ENCODE results near the gene REM2. TPM values are rescaled to one million over a fixed set of nuclear protein-coding genes. Genes with fewer than 3 reads are reported as not detected.

Gene REM2
- polyA plus RNA-seq, 1 donor (not counting 4 experiments of a cell fraction or from before 2014, with no cell fraction given): 0.05 TPM

GRCh38 chr14:22846811-22847307 is 36.2 kb upstream of the REM2 start:
- no peak overlapping the region for H3K4me2 ChIP-seq (ENCODE audit: control insufficient read depth, extremely low read depth, insufficient read depth, low read depth, low read length)
- H3K9ac ChIP-seq (ENCODE audit: control insufficient read depth, extremely low read depth, insufficient read depth, low read length): peak overlapping the region; percentile 28
- H3K4me1 ChIP-seq (ENCODE audit: control insufficient read depth, extremely low read depth, insufficient read depth, low read length): peaks cover 62% of the 10 kb centered on the region
- H4K20me1 ChIP-seq (ENCODE audit: control insufficient read depth, extremely low read depth, insufficient read depth, low read length): no peaks in the 10 kb centered on the region
- H2AFZ ChIP-seq (ENCODE audit: control insufficient read depth, low read length): no peak overlapping the region
- FAIRE-seq (no peak), DNase-seq (ENCODE audit: low read depth, low spot score) (no peak)
- peaks cover 30% of the 10 kb centered on the region for H3K79me2 ChIP-seq (ENCODE audit: control insufficient read depth, insufficient read depth, low read length)
- H3K27ac ChIP-seq (ENCODE audit: control insufficient read depth, insufficient read depth, low read length): peak overlapping the region; percentile 47
- no peak overlapping the region for H3K4me3 ChIP-seq (ENCODE audit: control insufficient read depth in 2 of 3, extremely low read depth in 1 of 3, insufficient read depth in 2 of 3, low read depth in 1 of 3, low read length in 3 of 3)
- peaks cover 38 to 51% of the 10 kb centered on the region in 2 experiments for H3K36me3 ChIP-seq (ENCODE audit: control insufficient read depth in 2 of 2, extremely low read depth in 1 of 2, insufficient read depth in 2 of 2, low read length in 2 of 2)
- no peaks in the 10 kb centered on the region for H3K27me3 ChIP-seq (ENCODE audit: control insufficient read depth, extremely low read depth, insufficient read depth, low read length)
- no peaks in the 10 kb centered on the region for H3K9me3 ChIP-seq (ENCODE audit: control insufficient read depth, low read depth, low read length)
- dilution Hi-C loops (cut with MboI; ENCODE audit: extremely low pct_ligation_motif_present, low sequenced_read_pairs): no loop called here
- H3K9me1 ChIP-seq (ENCODE audit: control insufficient read depth, extremely low read depth, insufficient read depth, low read length): no peaks in the 10 kb centered on the region
- no peak for TF ChIP-seq EZH2 (IDR thresholded peaks at IDR 0.05; ENCODE audit: low read length)
- no peak for TF ChIP-seq CTCF (optimal IDR thresholded peaks at IDR 0.05 in 1 of 3, IDR thresholded peaks at IDR 0.05 in 1 of 3, conservative IDR thresholded peaks at IDR 0.05 in 1 of 3; ENCODE audit: extremely low read depth in 1 of 3, insufficient read depth in 2 of 3, low read length in 3 of 3)

GRCh38 chr14:22847661-22848341 is 35.2 kb upstream of the REM2 start:
- H3K36me3 ChIP-seq (ENCODE audit: control insufficient read depth in 2 of 2, extremely low read depth in 1 of 2, insufficient read depth in 2 of 2, low read length in 2 of 2): peaks cover 34 to 42% of the 10 kb centered on the region in 2 experiments
- H3K27me3 ChIP-seq (ENCODE audit: control insufficient read depth, extremely low read depth, insufficient read depth, low read length): no peaks in the 10 kb centered on the region
- TF ChIP-seq EZH2 (IDR thresholded peaks at IDR 0.05; ENCODE audit: low read length): no peak
- peak in 1 of 3 experiments; percentile 16 for TF ChIP-seq CTCF (optimal IDR thresholded peaks at IDR 0.05 in 1 of 3, IDR thresholded peaks at IDR 0.05 in 1 of 3, conservative IDR thresholded peaks at IDR 0.05 in 1 of 3; ENCODE audit: extremely low read depth in 1 of 3, insufficient read depth in 2 of 3, low read length in 3 of 3)
- H4K20me1 ChIP-seq (ENCODE audit: control insufficient read depth, extremely low read depth, insufficient read depth, low read length): no peaks in the 10 kb centered on the region
- peaks cover 20% of the 10 kb centered on the region for H3K79me2 ChIP-seq (ENCODE audit: control insufficient read depth, insufficient read depth, low read length)
- no peak overlapping the region for H2AFZ ChIP-seq (ENCODE audit: control insufficient read depth, low read length)
- H3K4me3 ChIP-seq (ENCODE audit: control insufficient read depth in 2 of 3, extremely low read depth in 1 of 3, insufficient read depth in 2 of 3, low read depth in 1 of 3, low read length in 3 of 3): no peak overlapping the region
- peak overlapping the region; percentile 67 for H3K9ac ChIP-seq (ENCODE audit: control insufficient read depth, extremely low read depth, insufficient read depth, low read length)
- peak overlapping the region; percentile 69 for H3K4me2 ChIP-seq (ENCODE audit: control insufficient read depth, extremely low read depth, insufficient read depth, low read depth, low read length)
- no peaks in the 10 kb centered on the region for H3K9me3 ChIP-seq (ENCODE audit: control insufficient read depth, low read depth, low read length)
- DNase-seq (ENCODE audit: low read depth, low spot score) (no peak), FAIRE-seq (no peak)
- H3K27ac ChIP-seq (ENCODE audit: control insufficient read depth, insufficient read depth, low read length): peak overlapping the region; percentile 84
- H3K9me1 ChIP-seq (ENCODE audit: control insufficient read depth, extremely low read depth, insufficient read depth, low read length): no peaks in the 10 kb centered on the region
- dilution Hi-C loops (cut with MboI; ENCODE audit: extremely low pct_ligation_motif_present, low sequenced_read_pairs): no loop called here
- peaks cover 71% of the 10 kb centered on the region for H3K4me1 ChIP-seq (ENCODE audit: control insufficient read depth, extremely low read depth, insufficient read depth, low read length)
